Keratinocyte (primary cell): ENCODE measurements around the gene CARD16.

Source experiments
- CTCF ChIP-seq, 3 experiments: IDR thresholded peaks in 1 of 3; conservative IDR thresholded peaks in 1 of 3; optimal IDR thresholded peaks in 1 of 3; 2 replicates in 2 of 3; 3 replicates in 1 of 3; pipeline versions ENCODE3 to v1.5.1; 2011; ENCODE audit warnings: low read length in 3 of 3, mild to moderate bottlenecking in 3 of 3, moderate library complexity in 2 of 3, control low read depth in 1 of 3, inconsistent platforms in 1 of 3; ENCODE audit not compliant: insufficient read depth in 2 of 3; ENCODE audit errors: extremely low read depth in 1 of 3
- EZH2 ChIP-seq: IDR thresholded peaks from one replicate; pipeline ENCODE4 v1.6.1; 2012; ENCODE audit warnings: inconsistent platforms, mild to moderate bottlenecking, low read length, moderate library complexity

DNA sequence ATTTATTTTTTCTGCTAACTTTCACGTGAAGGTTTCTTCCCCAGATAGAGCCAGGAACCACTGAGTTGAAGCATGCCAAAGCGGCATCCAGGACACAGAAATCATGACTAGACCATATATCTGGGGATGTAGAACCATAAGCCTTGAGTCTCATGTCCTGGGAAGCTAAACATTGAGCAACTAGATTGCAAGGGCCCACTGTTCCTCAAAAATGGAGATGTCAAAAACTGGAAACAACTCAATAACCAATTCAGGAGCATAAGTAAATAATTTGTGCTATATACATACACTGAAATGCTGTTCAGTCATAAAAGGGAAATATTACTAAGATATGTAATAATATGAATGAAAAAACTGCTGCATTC is 29.0 kb upstream of the CARD16 start:
- TF ChIP-seq CTCF (optimal IDR thresholded peaks at IDR 0.05 in 1 of 3, IDR thresholded peaks at IDR 0.05 in 1 of 3, conservative IDR thresholded peaks at IDR 0.05 in 1 of 3; ENCODE audit: extremely low read depth in 1 of 3, insufficient read depth in 2 of 3, low read length in 3 of 3), result no peak
- TF ChIP-seq EZH2, result no peak
